ENCODE data around the gene SIT1.
A peak's percentile ranks its signal among the peaks of the same experiment; 100 is the strongest.
"Not testable (repeated sequence)": the region's sequence is repeated elsewhere in the genome, so short reads cannot be mapped to it uniquely, and the experiment has no call there.

Gene SIT1

DNA sequence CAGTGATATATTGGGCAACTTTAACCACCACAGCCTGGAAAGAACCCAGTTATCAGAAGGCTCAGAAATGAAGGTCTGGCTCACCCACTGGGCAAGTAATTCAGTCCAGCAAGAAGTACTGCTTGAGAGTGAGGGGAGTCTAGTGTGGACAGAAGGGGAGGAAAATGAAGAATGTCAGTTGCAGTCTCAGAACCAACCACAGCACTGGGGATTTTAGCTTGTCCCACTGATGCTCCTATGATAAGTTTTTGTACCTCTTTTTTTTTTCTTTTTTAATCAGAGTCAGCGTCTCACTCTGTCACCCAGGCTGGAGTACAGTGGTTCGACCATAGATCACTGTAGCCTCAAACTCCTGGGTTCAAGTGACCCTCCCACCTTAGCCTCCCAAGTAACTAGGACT is 23.2 kb downstream of the SIT1 start:
- Histone ChIP-seq H3K4me3 (ENCODE audit: low read depth in 1 of 2, low read length in 2 of 2) (no peak overlapping the region), H3K9me3 (ENCODE audit: control insufficient read depth in 1 of 2, low read length in 2 of 2) (no peaks in the 10 kb centered on the region), H3K27me3 (ENCODE audit: low read depth, low read length) (no peaks in the 10 kb centered on the region), H3K4me1 (ENCODE audit: control insufficient read depth in 1 of 2, insufficient read depth in 2 of 2, low read length in 2 of 2) (no peaks in the 10 kb centered on the region), H3K36me3 (ENCODE audit: control insufficient read depth in 1 of 2, insufficient read depth in 2 of 2, low read length in 2 of 2) (no peaks in the 10 kb centered on the region), H3K27ac (ENCODE audit: low read length) (no peak overlapping the region)

- Histone ChIP-seq H3K27ac (ENCODE audit: low read length) (no peak overlapping the region), H3K9me3 (ENCODE audit: control insufficient read depth in 1 of 2, low read length in 2 of 2) (no peaks in the 10 kb centered on the region), H3K4me1 (ENCODE audit: control insufficient read depth in 1 of 2, insufficient read depth in 2 of 2, low read length in 2 of 2) (peaks cover 0 to 8% of the 10 kb centered on the region in 2 donors), H3K27me3 (ENCODE audit: low read depth, low read length) (no peaks in the 10 kb centered on the region), H3K36me3 (ENCODE audit: control insufficient read depth in 1 of 2, insufficient read depth in 2 of 2, low read length in 2 of 2) (no peaks in the 10 kb centered on the region), H3K4me3 (ENCODE audit: low read depth in 1 of 2, low read length in 2 of 2) (no peak overlapping the region)
Observed at GRCh38 chr9:35619800-35620158, 31.0 kb downstream of the SIT1 start.

- H3K27ac ChIP-seq (ENCODE audit: low read length), result no peak overlapping the region
- peaks cover 0 to 8% of the 10 kb centered on the region in 2 donors for H3K4me1 ChIP-seq (ENCODE audit: control insufficient read depth in 1 of 2, insufficient read depth in 2 of 2, low read length in 2 of 2)
- no peaks in the 10 kb centered on the region for H3K36me3 ChIP-seq (ENCODE audit: control insufficient read depth in 1 of 2, insufficient read depth in 2 of 2, low read length in 2 of 2)
- no peaks in the 10 kb centered on the region for H3K9me3 ChIP-seq (ENCODE audit: control insufficient read depth in 1 of 2, low read length in 2 of 2)
- H3K4me3 ChIP-seq (ENCODE audit: low read depth in 1 of 2, low read length in 2 of 2), result no peak overlapping the region
- no peaks in the 10 kb centered on the region for H3K27me3 ChIP-seq (ENCODE audit: low read depth, low read length)
Observed at GRCh38 chr9:35618854-35619799, 31.6 kb downstream of the SIT1 start.

GRCh38 chr9:35618325-35618727 is 32.4 kb downstream of the SIT1 start, which contains the start of gene CD72:
CD72 (minus strand) TSS chr9:35618413; CDS start chr9:35618303, 110 bp downstream.
- Histone ChIP-seq H3K9me3 (ENCODE audit: control insufficient read depth in 1 of 2, low read length in 2 of 2) (no peaks in the 10 kb centered on the region), H3K4me1 (ENCODE audit: control insufficient read depth in 1 of 2, insufficient read depth in 2 of 2, low read length in 2 of 2) (peaks cover 0 to 8% of the 10 kb centered on the region in 2 donors), H3K27me3 (ENCODE audit: low read depth, low read length) (no peaks in the 10 kb centered on the region), H3K27ac (ENCODE audit: low read length) (no peak within 1 kb of the TSS), H3K4me3 (ENCODE audit: low read depth in 1 of 2, low read length in 2 of 2) (peak within 1 kb of the TSS; percentile 60 to 64), H3K36me3 (ENCODE audit: control insufficient read depth in 1 of 2, insufficient read depth in 2 of 2, low read length in 2 of 2) (no peaks in the 10 kb centered on the region)

GRCh38 chr9:35617548-35617947 is 33.2 kb downstream of the SIT1 start:
- Histone ChIP-seq H3K27ac (ENCODE audit: low read length) (no peak overlapping the region), H3K4me1 (ENCODE audit: control insufficient read depth in 1 of 2, insufficient read depth in 2 of 2, low read length in 2 of 2) (peaks cover 0 to 8% of the 10 kb centered on the region in 2 donors), H3K9me3 (ENCODE audit: control insufficient read depth in 1 of 2, low read length in 2 of 2) (no peaks in the 10 kb centered on the region), H3K27me3 (ENCODE audit: low read depth, low read length) (no peaks in the 10 kb centered on the region), H3K36me3 (ENCODE audit: control insufficient read depth in 1 of 2, insufficient read depth in 2 of 2, low read length in 2 of 2) (no peaks in the 10 kb centered on the region), H3K4me3 (ENCODE audit: low read depth in 1 of 2, low read length in 2 of 2) (peak overlapping the region; percentile 60 to 64)

DNA sequence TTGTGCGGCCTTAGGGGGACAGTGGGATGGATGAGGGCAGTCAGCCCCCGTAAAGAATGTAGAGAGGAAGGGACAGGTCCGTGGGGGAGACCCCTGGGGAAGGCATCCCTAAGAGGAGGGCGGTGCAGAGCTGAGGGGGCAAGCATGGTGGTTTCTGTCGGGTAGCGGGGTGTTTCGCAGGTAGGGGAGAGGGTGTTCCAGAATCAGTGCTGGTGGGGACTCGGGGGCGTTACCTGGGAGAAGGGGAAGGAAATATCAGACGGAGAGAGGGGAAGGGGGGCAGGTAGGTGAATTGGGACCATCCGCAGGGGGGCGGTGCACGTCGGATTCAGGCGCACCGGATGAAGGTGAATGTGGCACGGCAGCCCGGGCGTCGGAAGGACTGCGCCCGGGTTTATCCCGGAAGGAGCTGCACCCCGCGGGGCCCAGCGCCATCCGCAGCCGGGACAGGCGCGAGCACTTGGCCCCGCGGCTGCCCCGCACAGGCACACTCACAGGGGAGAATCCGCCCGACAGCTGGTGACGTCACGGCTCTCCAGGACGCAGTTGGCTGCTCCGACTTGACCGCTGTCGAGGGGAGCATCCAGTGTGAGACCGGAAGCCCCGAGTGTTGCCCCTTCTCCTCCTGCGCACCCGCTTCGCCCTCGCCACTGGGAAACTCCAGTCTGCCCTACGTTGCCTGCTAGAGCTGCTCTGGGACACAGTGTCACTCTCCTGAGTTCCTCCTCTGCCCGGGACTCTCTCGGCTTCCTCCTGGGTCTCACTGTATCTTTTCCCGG is 33.9 kb downstream of the SIT1 start:
- H3K27ac ChIP-seq (ENCODE audit: low read length), result no peak overlapping the region
- H3K4me1 ChIP-seq (ENCODE audit: control insufficient read depth in 1 of 2, insufficient read depth in 2 of 2, low read length in 2 of 2), result peaks cover 0 to 8% of the 10 kb centered on the region in 2 donors
- no peaks in the 10 kb centered on the region for H3K36me3 ChIP-seq (ENCODE audit: control insufficient read depth in 1 of 2, insufficient read depth in 2 of 2, low read length in 2 of 2)
- no peaks in the 10 kb centered on the region for H3K27me3 ChIP-seq (ENCODE audit: low read depth, low read length)
- H3K4me3 ChIP-seq (ENCODE audit: low read depth in 1 of 2, low read length in 2 of 2), result peak overlapping the region; percentile 60 to 64
- H3K9me3 ChIP-seq (ENCODE audit: control insufficient read depth in 1 of 2, low read length in 2 of 2), result no peaks in the 10 kb centered on the region

DNA sequence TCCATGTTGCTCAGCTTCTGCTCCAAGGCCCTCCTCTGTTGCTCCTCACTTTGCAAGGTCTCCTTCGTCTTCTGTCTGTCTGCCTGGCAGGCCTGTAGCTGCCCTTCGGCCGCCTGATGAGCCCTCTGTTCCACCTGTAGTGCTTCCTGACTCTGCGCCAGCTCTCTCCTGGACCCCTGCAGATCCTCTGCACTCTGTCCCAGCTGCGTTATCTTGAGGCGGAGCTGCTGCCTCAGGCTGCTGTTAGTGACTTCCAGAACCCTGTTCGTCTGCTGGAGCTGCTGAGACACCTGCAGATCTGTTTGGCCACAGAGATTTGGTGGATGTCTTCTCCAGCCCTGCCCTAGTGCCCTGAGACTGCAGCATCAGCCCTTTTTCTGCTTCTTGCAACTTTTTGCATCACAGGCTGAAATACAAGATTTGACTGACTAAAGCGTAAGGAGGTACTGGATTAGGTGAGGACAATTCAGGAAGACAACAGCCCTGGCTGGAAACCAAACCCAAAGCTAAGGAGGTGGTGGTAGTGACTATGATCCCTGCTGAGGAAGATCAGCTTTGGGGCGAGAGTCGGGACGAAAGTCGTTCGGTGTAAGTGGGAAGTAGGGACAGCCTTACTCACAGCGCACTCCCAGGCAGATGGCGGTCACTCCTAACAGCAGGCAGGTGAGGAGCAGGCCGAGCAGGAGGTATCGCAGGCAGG is 34.6 kb downstream of the SIT1 start:
- H3K4me1 ChIP-seq (ENCODE audit: control insufficient read depth in 1 of 2, insufficient read depth in 2 of 2, low read length in 2 of 2), result peaks cover 3 to 8% of the 10 kb centered on the region in 2 donors
- no peaks in the 10 kb centered on the region for H3K36me3 ChIP-seq (ENCODE audit: control insufficient read depth in 1 of 2, insufficient read depth in 2 of 2, low read length in 2 of 2)
- H3K27me3 ChIP-seq (ENCODE audit: low read depth, low read length), result no peaks in the 10 kb centered on the region
- no peak overlapping the region for H3K4me3 ChIP-seq (ENCODE audit: low read depth in 1 of 2, low read length in 2 of 2)
- no peak overlapping the region for H3K27ac ChIP-seq (ENCODE audit: low read length)
- no peaks in the 10 kb centered on the region for H3K9me3 ChIP-seq (ENCODE audit: control insufficient read depth in 1 of 2, low read length in 2 of 2)

DNA sequence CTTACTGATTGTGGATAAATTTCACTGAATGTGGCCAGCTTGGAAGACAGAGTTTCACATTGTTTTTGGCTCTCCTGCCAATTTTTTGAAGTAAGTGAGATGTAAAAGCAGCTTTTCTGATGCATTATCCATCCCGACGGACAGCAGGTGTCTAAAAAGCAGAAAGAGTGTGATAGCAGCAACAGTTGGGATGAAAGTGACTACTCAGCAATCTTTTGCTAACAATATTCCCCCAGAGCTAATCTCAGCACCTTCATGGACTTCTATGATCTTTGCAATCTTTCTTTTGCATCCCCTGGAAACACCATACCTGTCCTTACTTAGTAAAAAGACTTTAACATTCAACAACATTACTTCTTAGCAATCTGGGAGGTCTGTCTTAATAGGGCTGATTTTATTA is 37.9 kb downstream of the SIT1 start:
- Histone ChIP-seq H3K9me3 (ENCODE audit: control insufficient read depth in 1 of 2, low read length in 2 of 2) (no peaks in the 10 kb centered on the region), H3K4me3 (ENCODE audit: low read depth in 1 of 2, low read length in 2 of 2) (no peak overlapping the region), H3K4me1 (ENCODE audit: control insufficient read depth in 1 of 2, insufficient read depth in 2 of 2, low read length in 2 of 2) (peaks cover 3% of the 10 kb centered on the region in 2 donors), H3K27ac (ENCODE audit: low read length) (no peak overlapping the region), H3K36me3 (ENCODE audit: control insufficient read depth in 1 of 2, insufficient read depth in 2 of 2, low read length in 2 of 2) (peaks cover 17 to 21% of the 10 kb centered on the region in 2 donors), H3K27me3 (ENCODE audit: low read depth, low read length) (no peaks in the 10 kb centered on the region)

- not testable (repeated sequence) for H3K27ac ChIP-seq (ENCODE audit: low read length)
Observed at GRCh38 chr9:35612066-35612465, 38.7 kb downstream of the SIT1 start.

GRCh38 chr9:35611230-35611797 is 39.4 kb downstream of the SIT1 start:
- no peaks in the 10 kb centered on the region for H3K9me3 ChIP-seq (ENCODE audit: control insufficient read depth in 1 of 2, low read length in 2 of 2)
- no peak overlapping the region for H3K27ac ChIP-seq (ENCODE audit: low read length)
- no peaks in the 10 kb centered on the region for H3K27me3 ChIP-seq (ENCODE audit: low read depth, low read length)
- H3K4me3 ChIP-seq (ENCODE audit: low read depth in 1 of 2, low read length in 2 of 2), result no peak overlapping the region
- H3K4me1 ChIP-seq (ENCODE audit: control insufficient read depth in 1 of 2, insufficient read depth in 2 of 2, low read length in 2 of 2), result peaks cover under 1 to 15% of the 10 kb centered on the region in 2 donors
- H3K36me3 ChIP-seq (ENCODE audit: control insufficient read depth in 1 of 2, insufficient read depth in 2 of 2, low read length in 2 of 2), result peaks cover 21 to 27% of the 10 kb centered on the region in 2 donors

More at GRCh38 chr9:35612066-35612465, 38.7 kb downstream of the SIT1 start:
- H3K4me1 ChIP-seq (ENCODE audit: control insufficient read depth in 1 of 2, insufficient read depth in 2 of 2, low read length in 2 of 2); H3K4me3 ChIP-seq (ENCODE audit: low read depth in 1 of 2, low read length in 2 of 2); H3K9me3 ChIP-seq (ENCODE audit: control insufficient read depth in 1 of 2, low read length in 2 of 2); H3K27me3 ChIP-seq (ENCODE audit: low read depth, low read length): not testable (repeated sequence)
- H3K36me3 ChIP-seq (ENCODE audit: control insufficient read depth in 1 of 2, insufficient read depth in 2 of 2, low read length in 2 of 2), result peaks cover 21 to 27% of the 10 kb centered on the region in 2 donors

- H3K9me3 ChIP-seq (ENCODE audit: control insufficient read depth in 1 of 2, low read length in 2 of 2), result no peaks in the 10 kb centered on the region
- no peak overlapping the region for H3K4me3 ChIP-seq (ENCODE audit: low read depth in 1 of 2, low read length in 2 of 2)
- peaks cover 21 to 27% of the 10 kb centered on the region in 2 donors for H3K36me3 ChIP-seq (ENCODE audit: control insufficient read depth in 1 of 2, insufficient read depth in 2 of 2, low read length in 2 of 2)
- peaks cover 4 to 22% of the 10 kb centered on the region in 2 donors for H3K4me1 ChIP-seq (ENCODE audit: control insufficient read depth in 1 of 2, insufficient read depth in 2 of 2, low read length in 2 of 2)
- no peaks in the 10 kb centered on the region for H3K27me3 ChIP-seq (ENCODE audit: low read depth, low read length)
- no peak overlapping the region for H3K27ac ChIP-seq (ENCODE audit: low read length)
Observed at GRCh38 chr9:35609820-35610163, 40.9 kb downstream of the SIT1 start.

All from muscle layer of duodenum (tissue), 2 donors.